GM19193 (cell line): Measurements from ENCODE around the gene SULT1C2.

Source experiments
- POLR2A ChIP-seq: IDR thresholded peaks from 4 replicates; pipeline ENCODE4 v1.6.1; 2011; ENCODE audit not compliant: insufficient read depth, insufficient read length; ENCODE audit errors: extremely low read depth

Gene SULT1C2

DNA sequence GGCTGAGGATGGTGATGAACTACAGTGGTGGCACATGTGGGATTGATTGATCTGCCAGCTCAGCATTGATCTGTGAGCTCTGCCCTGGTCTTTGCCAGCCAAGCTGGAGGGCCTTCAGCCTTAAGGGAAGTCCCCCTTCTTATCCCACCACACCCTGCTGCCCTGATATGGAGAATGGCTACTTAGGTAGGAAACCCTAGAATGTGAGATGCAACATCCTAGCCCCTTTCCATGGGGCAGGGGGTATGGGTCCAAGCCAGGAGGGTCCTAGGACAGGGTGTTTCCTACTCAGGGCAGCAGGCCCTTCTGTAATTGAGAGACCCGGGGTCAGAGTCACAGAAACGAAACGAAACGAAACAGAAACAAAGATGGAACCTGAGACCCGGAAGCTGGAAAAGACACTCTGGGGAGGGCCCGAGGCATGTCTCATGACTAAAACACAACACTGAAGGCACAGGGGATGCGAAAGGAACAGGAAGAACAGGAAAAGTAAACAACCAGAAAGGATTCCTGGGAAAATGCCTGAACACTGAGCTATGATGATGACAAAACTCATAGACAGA, 16.9 kb upstream of the SULT1C2 start:
- no peak for TF ChIP-seq POLR2A

DNA sequence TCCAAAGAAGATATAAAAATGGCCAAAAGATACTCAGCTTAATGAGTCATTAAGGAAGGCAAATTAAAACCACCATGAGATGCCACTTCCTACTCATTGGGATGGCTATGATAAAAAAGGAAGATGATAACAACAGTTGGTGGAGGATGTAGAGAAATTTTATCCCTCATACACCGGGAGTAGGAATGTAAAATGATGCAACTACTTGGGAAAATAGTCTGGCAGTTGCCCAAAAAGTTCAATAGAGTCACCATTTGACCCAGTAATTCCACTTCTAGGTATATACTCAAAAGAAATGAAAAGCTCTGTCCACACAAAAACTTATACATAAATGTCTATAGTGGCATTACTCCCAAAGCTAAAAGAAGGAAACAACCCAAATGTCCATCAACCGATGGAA, 10.1 kb upstream of the SULT1C2 start:
- TF ChIP-seq POLR2A = no peak

DNA sequence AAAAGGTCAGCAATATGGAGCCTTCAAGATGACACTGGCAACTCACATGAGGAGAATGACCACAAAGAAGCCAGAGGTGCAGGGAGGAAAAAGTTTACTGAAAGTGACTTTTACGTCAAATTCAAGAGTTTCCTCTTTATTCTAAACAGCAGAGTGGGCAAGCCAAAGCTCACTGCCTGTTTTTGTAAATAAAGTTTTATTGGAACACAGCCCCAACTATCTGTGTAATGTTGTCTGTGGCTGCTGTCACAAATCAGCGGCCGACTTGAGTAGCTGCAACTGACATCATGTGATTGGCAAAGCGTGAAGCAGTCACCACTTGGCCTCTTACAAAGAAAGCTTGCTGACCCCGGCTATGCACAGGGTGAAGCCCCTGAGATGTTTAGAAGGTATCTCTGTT, 9.2 kb upstream of the SULT1C2 start:
- TF ChIP-seq POLR2A = no peak

DNA sequence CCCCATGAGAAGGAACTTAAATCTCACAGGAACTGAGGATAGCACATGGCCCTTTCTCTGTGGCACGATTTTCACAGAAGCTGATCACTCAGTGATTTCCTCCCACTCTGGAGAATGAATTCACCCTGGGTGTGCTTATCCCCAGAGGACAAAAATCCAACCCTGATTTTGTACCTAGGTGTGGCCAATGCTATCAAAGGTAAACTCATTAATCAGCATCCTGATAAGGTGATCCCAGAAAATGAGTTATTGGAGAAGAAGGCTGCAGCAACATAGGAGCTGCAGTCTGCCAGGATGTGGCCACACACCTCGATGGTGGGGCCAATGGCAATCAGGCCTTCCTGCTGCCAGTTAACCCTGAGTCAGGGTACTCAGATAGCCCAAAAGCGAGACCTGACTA, 8.2 kb upstream of the SULT1C2 start:
- no peak for TF ChIP-seq POLR2A

DNA sequence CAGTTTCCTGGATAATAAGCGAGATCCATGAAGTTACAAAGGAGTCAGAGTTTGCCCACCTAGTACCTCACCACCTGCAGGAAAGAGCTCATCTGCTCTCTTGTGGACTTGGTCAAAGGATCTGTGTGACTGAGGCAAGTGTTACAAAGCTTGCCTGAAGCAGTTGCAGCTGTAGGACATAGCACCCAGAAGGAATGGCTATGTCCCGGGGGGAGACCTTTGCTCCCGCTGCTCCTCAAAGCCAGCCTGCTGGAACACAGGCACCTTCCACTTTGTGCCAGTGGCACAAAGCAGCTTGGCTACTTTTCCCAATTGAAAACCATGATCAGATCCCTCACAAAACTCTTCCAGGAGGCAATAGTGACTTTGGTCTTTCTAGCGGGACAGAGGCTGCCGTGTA, 3.1 kb upstream of the SULT1C2 start:
- no peak for TF ChIP-seq POLR2A

DNA sequence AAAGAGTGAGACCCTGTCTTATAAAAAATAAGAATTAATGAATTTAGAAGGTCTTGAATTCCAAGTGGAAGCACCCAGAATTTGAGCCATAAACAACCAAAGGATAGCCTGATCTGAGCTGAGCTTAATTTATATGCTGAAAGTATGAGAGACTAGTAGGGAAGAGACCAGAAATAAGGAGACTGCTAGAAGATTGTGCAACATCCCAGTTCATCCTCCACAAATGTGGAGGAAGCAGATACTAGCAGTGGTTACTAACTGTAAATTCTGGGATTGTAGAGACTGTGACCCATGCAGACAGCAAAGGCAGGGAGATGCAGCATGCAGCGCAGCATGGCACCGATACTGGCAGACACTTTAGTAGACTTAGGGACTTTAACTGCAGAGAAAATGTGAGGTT, 1.5 kb upstream of the SULT1C2 start:
- no peak for TF ChIP-seq POLR2A

DNA sequence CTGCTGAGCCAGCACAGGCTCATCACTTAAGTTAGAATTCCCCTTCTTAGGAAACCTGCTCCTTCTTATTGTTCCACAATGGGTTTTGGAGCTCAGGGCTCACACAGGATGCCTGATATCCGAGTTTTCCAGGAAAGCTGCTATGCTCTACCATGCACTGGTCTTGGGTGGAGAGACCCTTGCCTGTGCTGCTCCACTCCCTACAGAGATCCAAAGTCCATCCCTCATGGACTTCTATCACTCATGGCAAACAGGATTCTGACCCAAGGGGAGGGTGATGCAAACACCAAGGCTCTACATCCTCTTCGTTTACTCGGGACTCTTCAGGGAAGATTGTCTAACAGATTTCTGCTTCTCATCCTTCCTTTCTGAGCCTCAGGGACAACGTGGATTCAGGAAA, 5.2 kb downstream of the SULT1C2 start:
- no peak for TF ChIP-seq POLR2A

DNA sequence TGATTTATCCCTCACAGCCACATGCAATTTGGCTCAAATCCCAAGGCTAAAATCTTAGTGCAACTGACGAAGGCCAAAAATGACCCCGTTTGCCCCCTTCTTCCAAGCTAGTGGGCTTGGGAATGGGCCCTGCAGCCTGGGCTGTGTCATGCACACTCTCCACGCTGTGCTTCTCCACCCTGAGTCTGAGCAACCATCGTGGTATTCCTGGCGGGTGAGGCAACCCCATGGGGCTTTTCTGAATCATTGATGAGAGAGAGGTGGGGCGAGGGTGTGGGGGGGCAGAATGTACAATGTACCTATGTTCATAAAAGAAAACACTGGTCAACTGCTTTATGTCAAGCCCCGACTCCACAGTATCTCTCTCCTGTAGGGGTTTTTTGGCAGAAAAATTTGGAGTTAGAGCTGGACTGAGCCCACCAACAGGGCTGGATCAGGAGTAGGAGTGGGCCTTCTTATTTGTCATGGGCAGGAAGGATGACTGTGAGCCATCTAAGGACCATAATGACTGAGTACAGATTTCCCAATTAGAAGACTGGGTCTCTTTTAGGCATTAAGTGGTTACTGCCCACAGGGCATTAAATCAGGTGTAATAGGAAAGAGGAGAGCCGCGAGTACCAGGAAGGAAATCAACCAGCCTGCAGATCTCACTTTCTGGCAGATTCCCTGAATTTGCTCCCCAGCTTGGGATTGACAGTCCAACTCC, 8.9 kb downstream of the SULT1C2 start:
- no peak for TF ChIP-seq POLR2A

DNA sequence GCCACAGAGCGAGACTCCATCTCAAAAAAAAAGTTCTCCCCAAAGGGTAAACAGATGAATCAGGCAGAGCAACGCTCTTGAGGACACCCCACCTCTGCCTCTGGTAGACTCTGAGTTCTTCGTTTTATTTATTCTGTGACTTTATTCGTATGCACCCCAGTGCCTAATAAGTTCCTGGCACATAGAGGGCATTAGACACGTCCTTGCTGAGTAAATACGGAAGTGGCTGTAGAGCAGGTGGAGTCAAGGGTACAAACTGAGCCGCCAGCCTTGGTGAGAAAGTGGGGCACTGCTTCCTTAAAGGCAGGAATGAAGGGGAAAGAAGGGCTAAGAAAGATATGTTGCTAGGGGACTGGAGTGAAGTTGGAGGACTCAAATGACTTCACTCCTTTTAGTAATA, 12.9 kb downstream of the SULT1C2 start:
- TF ChIP-seq POLR2A = no peak

DNA sequence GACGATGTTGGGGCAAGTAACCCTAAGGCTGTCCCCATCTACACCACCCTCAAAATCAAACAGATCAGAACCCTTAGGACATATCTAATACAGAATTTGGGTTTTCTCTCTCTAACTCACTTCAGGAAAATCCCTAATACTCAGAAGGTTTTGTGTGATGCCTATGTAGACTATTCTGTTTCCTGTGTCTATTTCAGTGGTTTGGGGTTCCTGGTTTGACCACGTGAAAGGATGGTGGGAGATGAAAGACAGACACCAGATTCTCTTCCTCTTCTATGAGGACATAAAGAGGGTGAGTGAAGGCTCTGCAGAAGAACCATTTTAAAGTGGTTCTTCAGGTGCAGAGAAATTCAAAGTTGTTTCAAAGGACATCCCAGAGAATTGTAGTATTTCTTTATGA, 16.3 kb downstream of the SULT1C2 start:
- no peak for TF ChIP-seq POLR2A

DNA sequence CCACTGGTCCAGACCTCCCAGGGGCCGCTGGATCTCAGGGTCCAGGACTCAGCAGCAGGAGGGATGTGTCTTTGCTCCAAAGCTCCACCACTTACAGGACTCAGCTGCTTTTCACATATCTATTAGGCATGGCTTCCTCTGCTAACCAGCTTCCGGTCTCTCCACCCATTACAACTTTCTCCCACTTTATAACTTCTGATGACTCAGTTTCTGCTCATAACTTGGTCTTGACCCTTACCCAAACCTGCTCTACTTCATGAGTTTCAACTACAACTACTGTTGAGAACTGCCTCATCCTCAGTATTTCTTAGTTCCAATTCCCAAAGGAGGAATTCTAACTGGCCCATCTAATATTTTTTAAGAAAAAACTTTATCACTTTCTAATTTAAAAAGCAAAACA, 17.2 kb downstream of the SULT1C2 start:
- no peak for TF ChIP-seq POLR2A

DNA sequence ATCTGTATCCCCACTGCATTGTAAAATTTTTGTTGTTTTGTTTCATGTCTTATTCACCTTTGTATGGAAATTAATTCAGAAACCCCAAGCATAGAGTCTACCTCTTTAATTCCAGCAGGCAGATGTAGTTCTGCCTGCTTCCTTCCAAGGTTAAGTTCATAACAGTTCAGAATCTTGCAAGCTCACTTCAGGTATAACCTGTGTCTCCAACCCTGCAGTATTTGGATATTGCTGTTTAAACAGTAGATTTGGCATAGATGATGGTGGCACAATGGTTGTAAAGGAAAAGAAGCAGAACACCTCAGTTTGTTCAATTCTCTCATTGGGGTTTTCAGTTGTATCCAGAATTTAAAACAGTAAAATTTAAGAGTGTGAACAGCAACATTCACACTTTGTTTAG, 21.2 kb downstream of the SULT1C2 start:
- no peak for TF ChIP-seq POLR2A

DNA sequence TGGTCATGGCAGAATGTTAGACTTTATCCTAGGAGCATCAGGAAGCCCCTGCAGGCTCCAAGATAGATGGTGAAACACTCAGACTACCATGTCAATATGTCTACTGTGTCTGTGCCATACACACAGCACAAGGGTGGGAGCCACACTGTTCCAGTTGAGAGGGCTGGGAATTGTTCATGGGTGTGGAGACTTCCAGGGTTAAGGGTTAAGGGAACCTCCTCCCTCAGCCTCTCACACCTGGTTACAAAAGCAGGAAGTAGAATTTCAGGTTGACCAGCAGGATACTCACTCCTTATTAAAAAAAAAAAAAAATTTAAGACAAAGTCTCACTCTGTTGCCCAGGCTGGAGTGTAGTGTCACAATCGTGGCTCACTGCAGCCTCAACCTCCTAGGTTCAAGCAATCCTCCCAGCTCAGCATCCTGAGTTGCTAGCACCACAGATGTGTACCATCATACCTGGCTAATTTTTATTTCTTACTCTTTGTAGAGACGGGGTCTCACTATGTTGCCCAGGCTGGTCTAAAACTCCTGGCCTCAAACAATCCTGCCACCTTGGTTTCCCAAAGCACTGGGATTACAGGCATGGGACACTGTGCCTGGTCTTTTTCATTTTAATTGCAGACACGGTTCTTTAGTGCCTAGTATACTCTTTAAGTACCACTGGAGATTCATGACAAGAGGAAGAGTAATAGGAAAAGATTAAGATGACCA, 26.0 kb downstream of the SULT1C2 start:
- no peak for TF ChIP-seq POLR2A

DNA sequence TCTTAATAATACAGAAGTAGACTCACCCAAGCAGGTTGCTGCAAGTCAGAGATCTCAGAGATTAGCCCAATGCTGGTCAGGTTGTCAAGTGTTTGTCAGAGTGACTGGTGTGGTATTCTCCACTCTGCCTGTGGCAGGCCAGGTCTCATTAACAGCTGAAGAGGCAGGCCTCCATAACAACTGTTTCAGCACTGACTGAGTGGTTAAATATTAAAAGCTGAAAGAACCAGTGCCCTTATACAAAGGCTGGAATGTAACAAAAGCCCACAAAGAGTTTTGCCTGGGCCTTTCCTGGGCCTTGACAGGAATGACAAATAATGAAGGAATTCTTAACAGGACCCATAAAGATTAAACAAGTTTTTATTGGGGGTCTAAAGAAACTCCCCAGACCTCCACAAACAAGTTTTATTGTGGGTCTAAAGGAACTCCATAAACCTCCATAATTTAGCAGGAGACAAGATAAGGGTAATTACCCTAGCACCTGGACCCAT, 26.8 kb downstream of the SULT1C2 start:
- no peak for TF ChIP-seq POLR2A

DNA sequence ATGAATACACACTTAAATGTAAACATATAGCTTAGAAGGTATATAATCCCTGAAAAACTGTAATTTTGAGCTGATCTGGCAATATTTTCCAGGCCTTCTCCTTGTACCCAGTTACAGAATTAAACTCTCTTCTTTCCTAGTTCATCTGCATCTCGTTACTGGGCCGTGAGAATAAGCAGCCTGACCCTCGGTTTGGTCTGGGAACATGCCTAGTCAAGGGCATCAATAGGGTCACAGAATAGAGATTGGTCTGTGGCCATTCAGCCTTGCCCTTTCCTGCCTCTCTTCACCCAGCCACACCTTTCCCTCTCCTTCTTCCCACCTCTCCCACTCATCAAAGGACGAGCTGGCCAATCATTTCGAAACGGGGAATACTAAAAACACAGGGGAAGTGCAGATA, 27.3 kb downstream of the SULT1C2 start:
- TF ChIP-seq POLR2A = no peak
